HepG2 (cell line): ENCODE results near the gene TNFSF8. TPM values are rescaled to one million over a fixed set of nuclear protein-coding genes. Genes with fewer than 3 reads are reported as not detected.

Experiments used
- ATAC-seq: fragments of 200-7000 bp; cut with Tn5 transposase; 3 replicates; pipeline ENCODE4 v1.9.1; 2020; ENCODE audit warnings: mild to moderate bottlenecking, moderate library complexity
- BruUV-seq: library from RNA; stranded (reverse); fragments of 400-500 nt; replicated peaks from 2 replicates; lab custom pipeline; 2021; lab: Mats Ljungman, UMichigan
- CTCF ChIA-PET: fragments of 300-600 bp; formaldehyde crosslinking; extraction: SDS; loops from one replicate; lab custom pipeline; 2021; ENCODE audit warnings: low total read pairs, inconsistent platforms, low intra/inter-chr PET ratio; lab: Yijun Ruan, JAX
- POLR2A ChIA-PET: fragments of 350-600 bp; sonication (Branson Sonifier 250); formaldehyde crosslinking; loops from one replicate; lab custom pipeline; 2020; ENCODE audit warnings: antibody characterized with exemption, inconsistent platforms; lab: Yijun Ruan, JAX
- DNase-seq: peaks from one replicate; pipeline ENCODE4 v3.0.0-alpha.2; 2015; ENCODE audit warnings: low spot score
- FAIRE-seq: peaks from 3 replicates; lab custom pipeline; 2011; peaks lifted over from hg19 to GRCh38; lab: Jason Lieb, UNC
- H2AFZ ChIP-seq: one replicate; pipeline ENCODE4 v1.6.1; 2011; ENCODE audit warnings: low read length, inconsistent platforms
- H3K27ac ChIP-seq: fragments of 300-600 bp; 3 replicates; pipeline ENCODE4 v1.8.0; 2011; ENCODE audit warnings: mixed run types, mild to moderate bottlenecking, mixed read lengths, low read length, inconsistent platforms; ENCODE audit not compliant: insufficient read depth; ENCODE audit errors: extremely low read length
- H3K27me3 ChIP-seq, 2 experiments: fragments of 200-600 bp in 1 of 2; 2 replicates in 1 of 2; 3 replicates in 1 of 2; pipeline versions ENCODE4 v1.6.0 to v1.8.0; 2011; ENCODE audit warnings: low read length in 2 of 2, mild to moderate bottlenecking in 2 of 2, moderate library complexity in 2 of 2, inconsistent platforms in 1 of 2; ENCODE audit not compliant: insufficient read depth in 2 of 2, control insufficient read depth in 1 of 2
- H3K36me3 ChIP-seq, 2 experiments: fragments of 200-600 bp in 1 of 2; replicated peaks in 1 of 2; 2 replicates in 1 of 2; 3 replicates in 1 of 2; pipeline versions ENCODE4 v1.5.1 to v1.8.0; 2011; ENCODE audit warnings: low read length in 2 of 2, inconsistent platforms in 1 of 2; ENCODE audit not compliant: insufficient read depth in 2 of 2, control insufficient read depth in 1 of 2
- H3K4me1 ChIP-seq: 2 replicates; pipeline ENCODE4 v1.5.1; 2012; ENCODE audit warnings: low read length, inconsistent platforms; ENCODE audit not compliant: insufficient read depth
- H3K4me2 ChIP-seq: 2 replicates; pipeline ENCODE4 v1.6.0; 2011; ENCODE audit warnings: low read depth, low read length, inconsistent platforms
- H3K4me3 ChIP-seq, 3 experiments: fragments of 200-600 bp in 1 of 3; sonication (generic), shearing (Covaris generic) in 1 of 3; replicated peaks in 1 of 3; 2 replicates each; pipeline ENCODE4 v1.5.1; 2011 to 2016; ENCODE audit warnings: low read length in 3 of 3, inconsistent platforms in 2 of 3, low read depth in 2 of 3, mild to moderate bottlenecking in 2 of 3, control low read depth in 1 of 3, mixed read lengths in 1 of 3; ENCODE audit not compliant: insufficient read depth in 1 of 3
- H3K79me2 ChIP-seq: one replicate; pipeline ENCODE4 v1.6.1; 2011; ENCODE audit warnings: low read length, inconsistent platforms; ENCODE audit not compliant: insufficient read depth
- H3K9ac ChIP-seq: 2 replicates; pipeline ENCODE4 v1.6.0; 2011; ENCODE audit warnings: mild to moderate bottlenecking, low read depth, low read length, inconsistent platforms; ENCODE audit not compliant: insufficient read depth
- H3K9me3 ChIP-seq: 2 replicates; pipeline ENCODE4 v1.5.1; 2012; ENCODE audit warnings: mild to moderate bottlenecking, low read length
- H4K20me1 ChIP-seq: 2 replicates; pipeline ENCODE4 v1.6.0; 2011; ENCODE audit warnings: inconsistent platforms, mild to moderate bottlenecking, low read length, moderate library complexity; ENCODE audit not compliant: insufficient read depth
- HES4 ChIP-seq: sonication (generic); formaldehyde crosslinking; IDR thresholded peaks from 2 replicates; pipeline ENCODE4 v1.9.0; 2021; ENCODE audit warnings: mild to moderate bottlenecking, missing genetic modification reagents, borderline replicate concordance
- NFKB2 ChIP-seq: sonication (generic); formaldehyde crosslinking; IDR thresholded peaks from 2 replicates; pipeline ENCODE4 v1.4.0; 2020; ENCODE audit warnings: missing genetic modification reagents, borderline replicate concordance
- WGBS: methylation state at CpG from one replicate; pipeline ENCODE4 v1.1.6; 2017; ENCODE audit warnings: low lambda C conversion rate; 5-methylcytosine and 5-hydroxymethylcytosine counted together
- in situ Hi-C: cut with HindIII; loops from 2 replicates; pipeline ENCODE4 v1.10.0; 2017; ENCODE audit warnings: low pct_unique_long_range_greater_than_20kb; ENCODE audit not compliant: extremely low pct_ligation_motif_present
- intact Hi-C: fragments of 100-400 bp; cut with micrococcal nuclease; formaldehyde crosslinking; loops from one replicate; pipeline ENCODE4 v1.10.0; 2022; ENCODE audit not compliant: unreplicated experiment
- polyA plus RNA-seq, 8 experiments: library from polyadenylated mRNA; depleted of rRNA in 3 of 8; stranded (reverse) in 7 of 8; unstranded in 1 of 8; fragments of >200 nt; fragmentation: Illumina TruSeq in 4 of 8; extraction: Trizol in 4 of 8; gene quantifications; 2 replicates each; pipeline versions ENCODE4 v1.2.1 to v1.2.3, GENCODE V29; 2011 to 2016; ENCODE audit warnings: low read depth in 4 of 8, missing spikeins in 1 of 8, mixed read lengths in 1 of 8; ENCODE audit not compliant: insufficient read depth in 1 of 8
- total RNA-seq, 5 experiments: library from RNA; depleted of rRNA; stranded (reverse); fragments of >200 nt; fragmentation: Illumina TruSeq; extraction: Trizol; gene quantifications; 2 replicates each; pipeline ENCODE4 v1.2.3, GENCODE V29; 2016; ENCODE audit warnings: low read depth in 1 of 5

The TNFSF8 gene
- total and polyA plus RNA-seq, 2 of the 13 experiments (the other 11 are each of a cell fraction or from before 2014, with no cell fraction given) = not detected

DNA sequence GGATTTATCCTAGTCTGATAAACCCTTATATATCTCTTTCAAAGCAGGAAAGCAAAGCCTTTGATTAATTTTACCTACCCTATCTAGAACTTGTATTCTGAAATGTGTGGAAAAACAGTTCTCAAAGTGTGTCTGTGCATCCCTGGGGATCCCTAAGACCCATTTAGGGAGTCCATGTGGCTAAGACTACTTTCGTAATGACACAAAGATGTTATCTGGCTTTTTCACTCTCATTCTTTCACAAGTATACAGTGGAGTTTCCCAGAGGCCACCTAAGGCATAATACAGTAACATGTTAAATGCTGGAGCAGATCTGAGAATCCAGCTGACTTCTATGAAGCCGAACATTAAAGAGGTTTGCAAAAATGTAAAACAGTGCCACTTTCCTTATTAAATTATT, 70.2 kb downstream of the TNFSF8 start:
- BruUV-seq = no TSS peak
- no peak overlapping the region for H3K9ac ChIP-seq
- H3K27me3 ChIP-seq = no peaks in the 10 kb centered on the region
- H3K9me3 ChIP-seq = no peaks in the 10 kb centered on the region
- no peak for TF ChIP-seq NFKB2 (CRISPR knock-in tag)
- FAIRE-seq (no peak), DNase-seq (no peak), ATAC-seq (no peak)
- 1% methylated on average over 2 of the region's 2 CpGs for WGBS
- CTCF ChIA-PET = no interaction called here
- no peaks in the 10 kb centered on the region for H3K36me3 ChIP-seq
- intact Hi-C loops (no loop called here), in situ Hi-C loops (no loop called here)
- no peaks in the 10 kb centered on the region for H3K4me1 ChIP-seq
- no peak overlapping the region for H3K4me3 ChIP-seq
- no peaks in the 10 kb centered on the region for H4K20me1 ChIP-seq
- H2AFZ ChIP-seq = no peak overlapping the region
- no peak overlapping the region for H3K4me2 ChIP-seq
- no peaks in the 10 kb centered on the region for H3K79me2 ChIP-seq
- POLR2A ChIA-PET = no interaction called here
- H3K27ac ChIP-seq = no peak overlapping the region

DNA sequence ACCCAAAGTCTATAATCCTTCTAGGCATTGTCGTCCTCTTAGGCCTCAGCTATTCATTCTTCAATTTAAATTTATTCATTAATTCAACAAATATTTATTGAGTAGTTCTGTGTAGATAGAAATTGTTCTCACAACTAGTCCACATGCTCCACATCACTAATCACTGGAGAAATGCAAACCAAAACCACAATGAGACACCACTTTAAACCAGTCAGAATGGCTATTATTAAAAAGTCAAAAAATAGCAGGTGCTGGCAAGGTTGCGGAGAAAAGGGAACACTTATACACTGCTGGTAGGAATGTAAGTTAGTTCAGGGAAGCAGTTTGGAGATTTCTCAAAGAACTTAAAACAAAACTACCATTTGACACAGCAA, 73.5 kb downstream of the TNFSF8 start:
- no peak overlapping the region for H3K4me3 ChIP-seq
- H3K4me1 ChIP-seq = no peaks in the 10 kb centered on the region
- no peak overlapping the region for H2AFZ ChIP-seq
- ATAC-seq (no peak), DNase-seq (no peak), FAIRE-seq (no peak)
- H4K20me1 ChIP-seq = no peaks in the 10 kb centered on the region
- H3K27me3 ChIP-seq = no peaks in the 10 kb centered on the region
- in situ Hi-C loops (no loop called here), intact Hi-C loops (no loop called here)
- no peaks in the 10 kb centered on the region for H3K79me2 ChIP-seq
- 48% methylated on average over 2 of the region's 2 CpGs for WGBS
- no peaks in the 10 kb centered on the region for H3K9me3 ChIP-seq
- BruUV-seq = no TSS peak
- H3K36me3 ChIP-seq = no peaks in the 10 kb centered on the region
- no peak overlapping the region for H3K27ac ChIP-seq
- H3K4me2 ChIP-seq = no peak overlapping the region
- no peak overlapping the region for H3K9ac ChIP-seq
- no peak for TF ChIP-seq HES4 (CRISPR knock-in tag)
- ChIA-PET CTCF (no interaction called here), POLR2A (no interaction called here)
